ENCODE data around the gene GPATCH8. TPM values are rescaled to one million over a fixed set of nuclear protein-coding genes. Genes with fewer than 3 reads are reported as not detected.

Gene GPATCH8
- polyA plus RNA-seq, 1 donor (not counting 4 experiments of a cell fraction or from before 2014, with no cell fraction given) = 15.1 TPM

- no peak overlapping the region for H2AFZ ChIP-seq (ENCODE audit: control insufficient read depth, low read length)
- H3K9me1 ChIP-seq (ENCODE audit: control insufficient read depth, extremely low read depth, insufficient read depth, low read length) = no peaks in the 10 kb centered on the region
- H3K27me3 ChIP-seq (ENCODE audit: control insufficient read depth, extremely low read depth, insufficient read depth, low read length) = peaks cover 12% of the 10 kb centered on the region
- H3K9me3 ChIP-seq (ENCODE audit: control insufficient read depth, low read depth, low read length) = no peaks in the 10 kb centered on the region
- H3K9ac ChIP-seq (ENCODE audit: control insufficient read depth, extremely low read depth, insufficient read depth, low read length) = no peak overlapping the region
- DNase-seq (ENCODE audit: low read depth, low spot score) (no peak), FAIRE-seq (no peak)
- H3K4me1 ChIP-seq (ENCODE audit: control insufficient read depth, extremely low read depth, insufficient read depth, low read length) = no peaks in the 10 kb centered on the region
- no peaks in the 10 kb centered on the region for H4K20me1 ChIP-seq (ENCODE audit: control insufficient read depth, extremely low read depth, insufficient read depth, low read length)
- H3K36me3 ChIP-seq (ENCODE audit: control insufficient read depth in 2 of 2, extremely low read depth in 1 of 2, insufficient read depth in 2 of 2, low read length in 2 of 2) = no peaks in the 10 kb centered on the region
- no peaks in the 10 kb centered on the region for H3K79me2 ChIP-seq (ENCODE audit: control insufficient read depth, insufficient read depth, low read length)
- no peak overlapping the region for H3K27ac ChIP-seq (ENCODE audit: control insufficient read depth, insufficient read depth, low read length)
- H3K4me2 ChIP-seq (ENCODE audit: control insufficient read depth, extremely low read depth, insufficient read depth, low read depth, low read length) = no peak overlapping the region
- dilution Hi-C loops (cut with MboI; ENCODE audit: extremely low pct_ligation_motif_present, low sequenced_read_pairs) = no loop called here
- H3K4me3 ChIP-seq (ENCODE audit: control insufficient read depth in 2 of 3, extremely low read depth in 1 of 3, insufficient read depth in 2 of 3, low read depth in 1 of 3, low read length in 3 of 3) = no peak overlapping the region
- TF ChIP-seq EZH2 (IDR thresholded peaks at IDR 0.05; ENCODE audit: low read length) (no peak), CTCF (optimal IDR thresholded peaks at IDR 0.05 in 1 of 3, IDR thresholded peaks at IDR 0.05 in 1 of 3, conservative IDR thresholded peaks at IDR 0.05 in 1 of 3; ENCODE audit: extremely low read depth in 1 of 3, insufficient read depth in 2 of 3, low read length in 3 of 3) (no peak)
Measured at GRCh38 chr17:44378171-44378705, 125.0 kb downstream of the GPATCH8 start.

GRCh38 chr17:44376779-44377178 lies 126.4 kb downstream of the GPATCH8 start:
- no peaks in the 10 kb centered on the region for H3K9me3 ChIP-seq (ENCODE audit: control insufficient read depth, low read depth, low read length)
- no peak overlapping the region for H2AFZ ChIP-seq (ENCODE audit: control insufficient read depth, low read length)
- H4K20me1 ChIP-seq (ENCODE audit: control insufficient read depth, extremely low read depth, insufficient read depth, low read length) = no peaks in the 10 kb centered on the region
- no peak overlapping the region for H3K4me2 ChIP-seq (ENCODE audit: control insufficient read depth, extremely low read depth, insufficient read depth, low read depth, low read length)
- H3K4me1 ChIP-seq (ENCODE audit: control insufficient read depth, extremely low read depth, insufficient read depth, low read length) = no peaks in the 10 kb centered on the region
- H3K79me2 ChIP-seq (ENCODE audit: control insufficient read depth, insufficient read depth, low read length) = no peaks in the 10 kb centered on the region
- FAIRE-seq = no peak
- no peak overlapping the region for H3K4me3 ChIP-seq (ENCODE audit: control insufficient read depth in 2 of 3, extremely low read depth in 1 of 3, insufficient read depth in 2 of 3, low read depth in 1 of 3, low read length in 3 of 3)
- no peak for DNase-seq (ENCODE audit: low read depth, low spot score)
- H3K9ac ChIP-seq (ENCODE audit: control insufficient read depth, extremely low read depth, insufficient read depth, low read length) = no peak overlapping the region
- TF ChIP-seq EZH2 (IDR thresholded peaks at IDR 0.05; ENCODE audit: low read length) (no peak), CTCF (optimal IDR thresholded peaks at IDR 0.05 in 1 of 3, IDR thresholded peaks at IDR 0.05 in 1 of 3, conservative IDR thresholded peaks at IDR 0.05 in 1 of 3; ENCODE audit: extremely low read depth in 1 of 3, insufficient read depth in 2 of 3, low read length in 3 of 3) (no peak)
- H3K9me1 ChIP-seq (ENCODE audit: control insufficient read depth, extremely low read depth, insufficient read depth, low read length) = no peaks in the 10 kb centered on the region
- no peaks in the 10 kb centered on the region for H3K36me3 ChIP-seq (ENCODE audit: control insufficient read depth in 2 of 2, extremely low read depth in 1 of 2, insufficient read depth in 2 of 2, low read length in 2 of 2)
- peaks cover 6% of the 10 kb centered on the region for H3K27me3 ChIP-seq (ENCODE audit: control insufficient read depth, extremely low read depth, insufficient read depth, low read length)
- H3K27ac ChIP-seq (ENCODE audit: control insufficient read depth, insufficient read depth, low read length) = no peak overlapping the region
- dilution Hi-C loops (cut with MboI; ENCODE audit: extremely low pct_ligation_motif_present, low sequenced_read_pairs) = no loop called here

Measured in keratinocyte (primary cell).